Loucy (cell line): Measurements from ENCODE around the gene ZNF230.

Experiments
- CTCF ChIP-seq: fragments of 200-600 bp; sonication (generic); conservative IDR thresholded peaks from 2 replicates; pipeline ENCODE4 v1.5.1; 2014; ENCODE audit warnings: mild to moderate bottlenecking, antibody characterized with exemption, low read length
- EZH2phosphoT487 ChIP-seq: fragments of 200-600 bp; IDR thresholded peaks from 2 replicates; pipeline ENCODE4 v1.6.1; 2018; ENCODE audit warnings: antibody characterized with exemption, mild to moderate bottlenecking, moderate library complexity, borderline replicate concordance

- no peak for TF ChIP-seq EZH2phosphoT487
- no peak for TF ChIP-seq CTCF
These were observed 44.9 kb upstream of the ZNF230 start for GRCh38 chr19:43957891-43958290.
